RPMI7951 (cell line): ENCODE results near the gene AKR1E2. TPM values are rescaled to one million over a fixed set of nuclear protein-coding genes. Genes with fewer than 3 reads are reported as not detected.

Source experiments
- total RNA-seq: library from RNA; depleted of rRNA; stranded (reverse); fragments of >200 nt; shearing (Covaris generic); gene quantifications from 2 replicates; pipeline ENCODE4 v1.2.3, GENCODE V29; 2014; rRNA removed

AKR1E2 gene
- total RNA-seq, 1 experiment from 2014 or later: 21.1 TPM

Other genes with a start within 250 kb of the AKR1E2 start
- gene AKR1C1, start 137.2 kb downstream of the AKR1E2 start, total RNA-seq: 14.2 and 20.2 TPM in 2 replicates
- gene AKR1C2, start 177.7 kb downstream of the AKR1E2 start, total RNA-seq: 17.9 and 24.8 TPM in 2 replicates